Fibroblast of the aortic adventitia (primary cell): ENCODE results near the gene C5orf58. TPM values are rescaled to one million over a fixed set of nuclear protein-coding genes. Genes with fewer than 3 reads are reported as not detected.

Experiments
- DNase-seq: peaks from one replicate; pipeline ENCODE4 v3.0.0-alpha.2; 2010; ENCODE audit warnings: low read depth
- H3K4me3 ChIP-seq: 2 replicates; pipeline ENCODE4 v1.5.1; 2011; ENCODE audit warnings: low read depth, mild to moderate bottlenecking, control low read depth, low read length, moderate library complexity
- CTCF ChIP-seq: IDR thresholded peaks from 2 replicates; pipeline ENCODE4 v1.5.1; 2011; ENCODE audit warnings: mild to moderate bottlenecking, low read length, control low read depth, inconsistent platforms; ENCODE audit not compliant: insufficient read depth
- total RNA-seq: library from RNA; depleted of rRNA; stranded (reverse); fragments of >200 nt; gene quantifications from 2 replicates; pipeline ENCODE4 v1.2.3, GENCODE V29; 2012; ENCODE audit warnings: low replicate concordance

Gene C5orf58
- total RNA-seq, 1 donor: not detected

GRCh38 chr5:170206958-170207357 lies 25.8 kb upstream of the C5orf58 start:
- DNase-seq: no peak
- H3K4me3 ChIP-seq: no peak overlapping the region
- TF ChIP-seq CTCF: no peak

- no peak for DNase-seq
- TF ChIP-seq CTCF: no peak
- H3K4me3 ChIP-seq: no peak overlapping the region
Measured at GRCh38 chr5:170211575-170212334, 21.0 kb upstream of the C5orf58 start.

GRCh38 chr5:170216257-170216864 lies 16.4 kb upstream of the C5orf58 start:
- peak; percentile 51 for TF ChIP-seq CTCF
- no peak overlapping the region for H3K4me3 ChIP-seq
- DNase-seq: peak; percentile 64

GRCh38 chr5:170217831-170218230 lies 15.0 kb upstream of the C5orf58 start:
- no peak for TF ChIP-seq CTCF
- no peak for DNase-seq
- H3K4me3 ChIP-seq: no peak overlapping the region

- DNase-seq: no peak
- no peak for TF ChIP-seq CTCF
- no peak overlapping the region for H3K4me3 ChIP-seq
Measured at GRCh38 chr5:170218726-170219125, 14.1 kb upstream of the C5orf58 start.

- H3K4me3 ChIP-seq: no peak overlapping the region
- TF ChIP-seq CTCF: no peak
- DNase-seq: peak; percentile 31
Measured at GRCh38 chr5:170219615-170220014, 13.2 kb upstream of the C5orf58 start.

GRCh38 chr5:170220191-170220590 lies 12.6 kb upstream of the C5orf58 start:
- DNase-seq: no peak
- H3K4me3 ChIP-seq: no peak overlapping the region
- no peak for TF ChIP-seq CTCF
